Kidney (tissue), 14 donors: ENCODE measurements around the gene ITPKC. TPM values are rescaled to one million over a fixed set of nuclear protein-coding genes. Genes with fewer than 3 reads are reported as not detected.

ENCODE experiments used
- DNase-seq, 5 donors: peaks; one replicate each; pipeline ENCODE4 v3.0.0-alpha.2; 2013 to 2020
- FAIRE-seq: peaks from 2 replicates; lab custom pipeline; 2012; peaks lifted over from hg19 to GRCh38; lab: Jason Lieb, UNC
- H3K27ac ChIP-seq, 2 donors: one replicate each; pipeline ENCODE4 v1.7.0; 2013; ENCODE audit warnings: low read depth in 2 of 2, low read length in 2 of 2, inconsistent platforms in 1 of 2
- H3K27me3 ChIP-seq: one replicate; pipeline ENCODE4 v1.7.1; 2013; ENCODE audit warnings: low read length, inconsistent platforms; ENCODE audit not compliant: control insufficient read depth, insufficient read depth
- H3K36me3 ChIP-seq, 3 donors: one replicate each; pipeline versions ENCODE4 v1.7.0 to v1.7.1; 2013; ENCODE audit warnings: low read length in 3 of 3, control low read depth in 1 of 3, inconsistent platforms in 1 of 3; ENCODE audit not compliant: insufficient read depth in 3 of 3, control insufficient read depth in 2 of 3
- H3K4me1 ChIP-seq, 3 donors: one replicate each; pipeline versions ENCODE4 v1.7.0 to v1.7.1; 2013; ENCODE audit warnings: low read length in 3 of 3, inconsistent platforms in 1 of 3, low read depth in 1 of 3; ENCODE audit not compliant: control insufficient read depth in 2 of 3, insufficient read depth in 2 of 3
- H3K4me3 ChIP-seq, 3 donors: one replicate each; pipeline versions ENCODE4 v1.7.0 to v1.8.1; 2013; ENCODE audit warnings: low read length in 3 of 3, control low read depth in 1 of 3, inconsistent platforms in 1 of 3
- H3K9ac ChIP-seq, 3 donors: one replicate each; pipeline versions ENCODE4 v1.7.0 to v1.7.1; 2013; ENCODE audit warnings: low read length in 3 of 3, control low read depth in 1 of 3, inconsistent platforms in 1 of 3
- H3K9me3 ChIP-seq, 3 donors: one replicate each; pipeline versions ENCODE4 v1.7.0 to v1.7.1; 2013; ENCODE audit warnings: low read length in 3 of 3, control low read depth in 1 of 3, inconsistent platforms in 1 of 3; ENCODE audit not compliant: control insufficient read depth in 2 of 3, insufficient read depth in 1 of 3
- intact Hi-C: fragments of 100-400 bp; cut with DNase I; formaldehyde crosslinking; loops from one replicate; pipeline ENCODE4 v1.11.1; 2022
- polyA plus RNA-seq: library from polyadenylated mRNA; stranded (reverse); fragments of 350-450 nt; fragmentation: Illumina TruSeq; extraction: RNeasy Lipid Tissue Mini Kit (QIAGEN cat#74804); gene quantifications from one replicate; pipeline ENCODE4 v1.2.3, GENCODE V29; 2014; ENCODE audit warnings: low read depth, low replicate concordance; ENCODE audit not compliant: insufficient read depth
- total RNA-seq: library from RNA; stranded (reverse); fragmentation: NEBNext Ultra II Directional; extraction: Animal tissue kit (Norgen Biotek cat#: 25700); gene quantifications from one replicate; pipeline ENCODE4 v1.2.1, GENCODE V29; 2021
- TF ChIP-seq, protein P1 (sequence below): IDR thresholded peaks from 3 replicates; pipeline ENCODE4 v1.5.1; 2012; ENCODE audit warnings: mild to moderate bottlenecking, moderate library complexity, borderline replicate concordance; ENCODE audit not compliant: insufficient read depth; ENCODE audit errors: extremely low read depth
- donor health status: control.
- donor health status: control.
- donor health status: control.
- donor health status: control.
- donor health status: control.
- donor health status: DM: yes; HTN: yes; CAD: no.
- donor health status: Normal renal cell carcinoma (clear cell type).

Gene ITPKC
- total and polyA plus RNA-seq, 2 donors from 2014 or later, result 14.3 to 27.9 TPM

DNA sequence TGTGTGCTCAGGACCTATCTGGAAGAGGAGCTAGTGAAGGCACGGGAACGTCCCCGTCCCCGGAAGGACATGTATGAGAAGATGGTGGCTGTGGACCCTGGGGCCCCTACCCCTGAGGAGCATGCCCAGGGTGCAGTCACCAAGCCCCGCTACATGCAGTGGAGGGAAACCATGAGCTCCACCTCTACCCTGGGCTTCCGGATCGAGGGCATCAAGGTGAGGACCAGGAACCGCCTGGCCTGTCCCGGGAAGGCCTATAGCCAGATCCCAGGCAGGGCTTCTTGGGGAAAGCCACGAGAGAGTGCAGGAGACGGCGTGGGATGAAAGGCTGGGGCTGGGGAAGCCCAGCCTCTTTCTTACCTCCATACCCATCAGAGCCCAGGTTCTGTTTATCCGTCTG is 16.2 kb downstream of the ITPKC start:
- no peak overlapping the region for H3K27ac ChIP-seq
- TF ChIP-seq, protein P1, sequence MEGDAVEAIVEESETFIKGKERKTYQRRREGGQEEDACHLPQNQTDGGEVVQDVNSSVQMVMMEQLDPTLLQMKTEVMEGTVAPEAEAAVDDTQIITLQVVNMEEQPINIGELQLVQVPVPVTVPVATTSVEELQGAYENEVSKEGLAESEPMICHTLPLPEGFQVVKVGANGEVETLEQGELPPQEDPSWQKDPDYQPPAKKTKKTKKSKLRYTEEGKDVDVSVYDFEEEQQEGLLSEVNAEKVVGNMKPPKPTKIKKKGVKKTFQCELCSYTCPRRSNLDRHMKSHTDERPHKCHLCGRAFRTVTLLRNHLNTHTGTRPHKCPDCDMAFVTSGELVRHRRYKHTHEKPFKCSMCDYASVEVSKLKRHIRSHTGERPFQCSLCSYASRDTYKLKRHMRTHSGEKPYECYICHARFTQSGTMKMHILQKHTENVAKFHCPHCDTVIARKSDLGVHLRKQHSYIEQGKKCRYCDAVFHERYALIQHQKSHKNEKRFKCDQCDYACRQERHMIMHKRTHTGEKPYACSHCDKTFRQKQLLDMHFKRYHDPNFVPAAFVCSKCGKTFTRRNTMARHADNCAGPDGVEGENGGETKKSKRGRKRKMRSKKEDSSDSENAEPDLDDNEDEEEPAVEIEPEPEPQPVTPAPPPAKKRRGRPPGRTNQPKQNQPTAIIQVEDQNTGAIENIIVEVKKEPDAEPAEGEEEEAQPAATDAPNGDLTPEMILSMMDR, result no peak
- peaks cover 2 to 54% (median 39%) of the 10 kb centered on the region in 3 donors for H3K36me3 ChIP-seq

GRCh38 chr19:40735013-40735771 is 18.3 kb downstream of the ITPKC start:
- no peaks in the 10 kb centered on the region for H3K27me3 ChIP-seq
- peaks cover 4 to 57% (median 43%) of the 10 kb centered on the region in 3 donors for H3K36me3 ChIP-seq
- TF ChIP-seq, protein P1, result no peak
- DNase-seq (no peak), FAIRE-seq (no peak)
- H3K27ac ChIP-seq, result no peak overlapping the region
- H3K4me1 ChIP-seq, result no peaks in the 10 kb centered on the region
- intact Hi-C loops, result no loop called here
- no peaks in the 10 kb centered on the region for H3K9me3 ChIP-seq
- H3K9ac ChIP-seq, result no peak overlapping the region
- H3K4me3 ChIP-seq, result no peak overlapping the region

More for the DNA sequence above, 16.2 kb downstream of the ITPKC start:
- no peaks in the 10 kb centered on the region for H3K4me1 ChIP-seq
- no peak for FAIRE-seq
- no peak overlapping the region for H3K4me3 ChIP-seq
- intact Hi-C loops, result no loop called here
- H3K9ac ChIP-seq, result no peak overlapping the region
- H3K27me3 ChIP-seq, result no peaks in the 10 kb centered on the region
- DNase-seq, result no peak
- H3K9me3 ChIP-seq, result no peaks in the 10 kb centered on the region

DNA sequence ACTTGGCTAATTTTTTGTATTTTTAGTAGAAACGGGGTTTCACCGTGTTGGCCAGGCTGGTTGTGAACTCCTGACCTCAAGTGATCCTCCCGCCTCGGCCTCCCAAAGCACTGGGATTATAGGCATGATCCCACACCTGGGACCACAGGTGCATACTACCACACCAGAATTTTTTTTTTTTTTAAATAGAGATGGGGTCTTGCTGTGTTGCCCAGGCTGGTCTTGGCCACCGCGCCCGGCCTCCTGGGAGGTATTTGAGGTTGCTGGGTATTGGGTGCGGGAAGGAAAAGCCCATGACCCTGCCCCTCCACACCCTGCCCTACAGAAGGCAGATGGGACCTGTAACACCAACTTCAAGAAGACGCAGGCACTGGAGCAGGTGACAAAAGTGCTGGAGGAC is 19.7 kb downstream of the ITPKC start:
- peaks cover 4 to 50% (median 35%) of the 10 kb centered on the region in 3 donors for H3K36me3 ChIP-seq
- no peaks in the 10 kb centered on the region for H3K9me3 ChIP-seq
- TF ChIP-seq, protein P1, result no peak
- FAIRE-seq (no peak), DNase-seq (no peak)
- H3K9ac ChIP-seq, result no peak overlapping the region
- H3K27me3 ChIP-seq, result no peaks in the 10 kb centered on the region
- H3K4me1 ChIP-seq, result no peaks in the 10 kb centered on the region
- H3K27ac ChIP-seq, result no peak overlapping the region
- no peak overlapping the region for H3K4me3 ChIP-seq
- intact Hi-C loops, result no loop called here
